Upper lobe of left lung (tissue), 4 donors: ENCODE measurements around the gene NRAS.
"Not testable (repeated sequence)": the region's sequence is repeated elsewhere in the genome, so short reads cannot be mapped to it uniquely, and the experiment has no call there.

Experiments
- CTCF ChIP-seq, 6 experiments: fragments of 450-650 bp in 4 of 6; fragments of 200-600 bp in 2 of 6; sonication (generic) in 2 of 6; IDR thresholded peaks; one replicate each; pipeline ENCODE4 v1.5.1; 2016 to 2019; ENCODE audit warnings: antibody characterized with exemption in 6 of 6
- POLR2A ChIP-seq, 4 donors: fragments of 450-650 bp; IDR thresholded peaks; one replicate each; pipeline ENCODE4 v1.5.1; 2016 to 2017; ENCODE audit warnings: antibody characterized with exemption in 4 of 4, mild to moderate bottlenecking in 2 of 4

- TF ChIP-seq CTCF, POLR2A (IDR thresholded peaks at IDR 0.05): not testable (repeated sequence)
These were observed 37.1 kb upstream of the NRAS start for GRCh38 chr1:114753702-114754101.
